ENCODE data around the gene ARHGAP24.

DNA sequence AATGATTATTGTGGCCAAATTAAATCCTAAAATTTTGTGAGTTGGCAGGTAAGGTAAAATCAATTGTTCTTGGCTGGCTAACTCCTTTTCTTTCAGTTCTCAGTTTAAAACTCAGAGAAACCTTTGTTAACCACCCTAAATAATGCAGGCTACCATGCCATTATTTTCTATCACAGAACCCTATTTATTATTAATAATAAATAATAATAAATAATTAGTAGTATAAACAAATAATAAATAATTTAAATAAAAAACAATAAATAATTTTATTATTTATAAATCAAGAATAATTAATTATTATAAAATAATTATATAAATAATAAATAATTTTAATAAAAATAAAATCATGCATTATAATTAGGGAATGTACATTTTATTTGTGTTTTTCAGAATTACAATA lies 390.3 kb downstream of the ARHGAP24 start:
- TF ChIP-seq, protein P1, sequence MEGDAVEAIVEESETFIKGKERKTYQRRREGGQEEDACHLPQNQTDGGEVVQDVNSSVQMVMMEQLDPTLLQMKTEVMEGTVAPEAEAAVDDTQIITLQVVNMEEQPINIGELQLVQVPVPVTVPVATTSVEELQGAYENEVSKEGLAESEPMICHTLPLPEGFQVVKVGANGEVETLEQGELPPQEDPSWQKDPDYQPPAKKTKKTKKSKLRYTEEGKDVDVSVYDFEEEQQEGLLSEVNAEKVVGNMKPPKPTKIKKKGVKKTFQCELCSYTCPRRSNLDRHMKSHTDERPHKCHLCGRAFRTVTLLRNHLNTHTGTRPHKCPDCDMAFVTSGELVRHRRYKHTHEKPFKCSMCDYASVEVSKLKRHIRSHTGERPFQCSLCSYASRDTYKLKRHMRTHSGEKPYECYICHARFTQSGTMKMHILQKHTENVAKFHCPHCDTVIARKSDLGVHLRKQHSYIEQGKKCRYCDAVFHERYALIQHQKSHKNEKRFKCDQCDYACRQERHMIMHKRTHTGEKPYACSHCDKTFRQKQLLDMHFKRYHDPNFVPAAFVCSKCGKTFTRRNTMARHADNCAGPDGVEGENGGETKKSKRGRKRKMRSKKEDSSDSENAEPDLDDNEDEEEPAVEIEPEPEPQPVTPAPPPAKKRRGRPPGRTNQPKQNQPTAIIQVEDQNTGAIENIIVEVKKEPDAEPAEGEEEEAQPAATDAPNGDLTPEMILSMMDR (IDR thresholded peaks at IDR 0.05) = no peak
- TF ChIP-seq ZFX (IDR thresholded peaks at IDR 0.05; ENCODE audit: borderline replicate concordance) = no peak

Data from 22Rv1 (cell line).